Nephron (organoid): Measurements from ENCODE around the gene TCERG1L.
"Not testable (repeated sequence)": the region's sequence is repeated elsewhere in the genome, so short reads cannot be mapped to it uniquely, and the experiment has no call there.

ENCODE experiments used
- H3K27ac Mint-ChIP-seq, 3 experiments: 2 replicates each; pipeline ENCODE4 v1.8.0; 2020; ENCODE audit warnings: mixed read lengths in 3 of 3, mild to moderate bottlenecking in 2 of 3, moderate library complexity in 1 of 3
- H3K27me3 Mint-ChIP-seq: 2 replicates; pipeline ENCODE4 v1.8.0; 2021; ENCODE audit warnings: low read depth, mild to moderate bottlenecking, moderate library complexity, mixed read lengths
- H3K36me3 Mint-ChIP-seq: 2 replicates; pipeline ENCODE4 v1.8.0; 2020; ENCODE audit warnings: low read depth, mixed read lengths
- H3K4me1 Mint-ChIP-seq: 2 replicates; pipeline ENCODE4 v1.8.0; 2020; ENCODE audit warnings: mixed read lengths
- H3K4me3 Mint-ChIP-seq, 3 experiments: 2 replicates each; pipeline ENCODE4 v1.8.0; 2020; ENCODE audit warnings: mild to moderate bottlenecking in 3 of 3, mixed read lengths in 3 of 3, moderate library complexity in 2 of 3
- H3K9me3 Mint-ChIP-seq: 2 replicates; pipeline ENCODE4 v1.8.0; 2020; ENCODE audit warnings: mixed read lengths
- CTCF ChIP-seq, 3 experiments: fragments of 200-600 bp; sonication (generic); IDR thresholded peaks; one replicate each; pipeline ENCODE4 v1.5.0; 2021; ENCODE audit warnings: antibody characterized with exemption in 3 of 3; ENCODE audit not compliant: unreplicated experiment in 3 of 3

TCERG1L gene

GRCh38 chr10:131239450-131239849, 72.1 kb downstream of the TCERG1L start:
- H3K27ac Mint-ChIP-seq, result no peak overlapping the region
- H3K9me3 Mint-ChIP-seq, result no peaks in the 10 kb centered on the region
- peaks cover 12% of the 10 kb centered on the region for H3K4me1 Mint-ChIP-seq
- TF ChIP-seq CTCF (IDR thresholded peaks at IDR 0.05; ENCODE audit: unreplicated experiment in 3 of 3), result no peak
- H3K36me3 Mint-ChIP-seq, result no peaks in the 10 kb centered on the region
- H3K27me3 Mint-ChIP-seq, result peaks cover 58% of the 10 kb centered on the region
- H3K4me3 Mint-ChIP-seq, result no peak overlapping the region

GRCh38 chr10:131238669-131239280, 72.7 kb downstream of the TCERG1L start:
- H3K4me3 Mint-ChIP-seq, result no peak overlapping the region
- peaks cover 2% of the 10 kb centered on the region for H3K9me3 Mint-ChIP-seq
- H3K36me3 Mint-ChIP-seq, result no peaks in the 10 kb centered on the region
- peaks cover 55% of the 10 kb centered on the region for H3K27me3 Mint-ChIP-seq
- TF ChIP-seq CTCF (IDR thresholded peaks at IDR 0.05; ENCODE audit: unreplicated experiment in 3 of 3), result no peak
- H3K4me1 Mint-ChIP-seq, result peaks cover 15% of the 10 kb centered on the region
- H3K27ac Mint-ChIP-seq, result no peak overlapping the region

- no peak for TF ChIP-seq CTCF (IDR thresholded peaks at IDR 0.05; ENCODE audit: unreplicated experiment in 3 of 3)
- peaks cover 2% of the 10 kb centered on the region for H3K9me3 Mint-ChIP-seq
- peaks cover 53% of the 10 kb centered on the region for H3K27me3 Mint-ChIP-seq
- H3K36me3 Mint-ChIP-seq, result no peaks in the 10 kb centered on the region
- H3K27ac Mint-ChIP-seq, result no peak overlapping the region
- peaks cover 22% of the 10 kb centered on the region for H3K4me1 Mint-ChIP-seq
- H3K4me3 Mint-ChIP-seq, result no peak overlapping the region
These were observed 73.4 kb downstream of the TCERG1L start for GRCh38 chr10:131237991-131238651.

GRCh38 chr10:131234606-131235005, 76.9 kb downstream of the TCERG1L start:
- peaks cover 33% of the 10 kb centered on the region for H3K27me3 Mint-ChIP-seq
- peaks cover 21% of the 10 kb centered on the region for H3K4me1 Mint-ChIP-seq
- not testable (repeated sequence) for H3K27ac Mint-ChIP-seq, H3K9me3 Mint-ChIP-seq, H3K4me3 Mint-ChIP-seq, H3K36me3 Mint-ChIP-seq

- Mint-ChIP-seq H3K4me1 (peaks cover 17% of the 10 kb centered on the region), H3K4me3 (no peak overlapping the region), H3K27me3 (peaks cover 27% of the 10 kb centered on the region), H3K9me3 (peaks cover 2% of the 10 kb centered on the region), H3K36me3 (no peaks in the 10 kb centered on the region), H3K27ac (no peak overlapping the region)
- no peak for TF ChIP-seq CTCF (IDR thresholded peaks at IDR 0.05; ENCODE audit: unreplicated experiment in 3 of 3)
These were observed 77.8 kb downstream of the TCERG1L start for GRCh38 chr10:131233611-131234258.

GRCh38 chr10:131231965-131232541, 79.5 kb downstream of the TCERG1L start:
- Mint-ChIP-seq H3K36me3 (no peaks in the 10 kb centered on the region), H3K4me3 (no peak overlapping the region), H3K27me3 (peaks cover 19% of the 10 kb centered on the region), H3K27ac (no peak overlapping the region), H3K4me1 (peaks cover 16% of the 10 kb centered on the region), H3K9me3 (peaks cover 2% of the 10 kb centered on the region)
- TF ChIP-seq CTCF (IDR thresholded peaks at IDR 0.05; ENCODE audit: unreplicated experiment in 3 of 3), result no peak
